Parathyroid adenoma (tissue), 2 donors: ENCODE results near the gene GDPD5.

Experiments
- H2AFZ ChIP-seq: fragments of 300-600 bp; sonication (generic); one replicate; pipeline ENCODE4 v1.7.0; 2017; ENCODE audit warnings: antibody characterized with exemption, mild to moderate bottlenecking
- H3K27ac ChIP-seq: fragments of 300-600 bp; sonication (generic); one replicate; pipeline ENCODE4 v1.7.0; 2017
- H3K27me3 ChIP-seq: fragments of 300-600 bp; sonication (generic); one replicate; pipeline ENCODE4 v1.7.0; 2017; ENCODE audit warnings: low read length; ENCODE audit not compliant: control insufficient read depth, insufficient read depth
- H3K36me3 ChIP-seq: fragments of 300-600 bp; sonication (generic); one replicate; pipeline ENCODE4 v1.7.0; 2017; ENCODE audit warnings: low read length; ENCODE audit not compliant: control insufficient read depth, insufficient read depth
- H3K4me1 ChIP-seq: fragments of 300-600 bp; sonication (generic); one replicate; pipeline ENCODE4 v1.7.0; 2017; ENCODE audit warnings: control low read depth
- H3K4me2 ChIP-seq: fragments of 300-600 bp; sonication (generic); one replicate; pipeline ENCODE4 v1.7.0; 2017; ENCODE audit warnings: low read length
- H3K4me3 ChIP-seq: fragments of 300-600 bp; sonication (generic); one replicate; pipeline ENCODE4 v1.7.0; 2017; ENCODE audit warnings: low read depth, low read length
- H3K79me2 ChIP-seq: fragments of 300-600 bp; sonication (generic); one replicate; pipeline ENCODE4 v1.7.0; 2017; ENCODE audit warnings: control low read depth
- H3K9ac ChIP-seq: fragments of 300-600 bp; sonication (generic); one replicate; pipeline ENCODE4 v1.7.0; 2017; ENCODE audit warnings: mild to moderate bottlenecking
- H3K9me3 ChIP-seq: fragments of 300-600 bp; sonication (generic); one replicate; pipeline ENCODE4 v1.7.0; 2017; ENCODE audit warnings: low read length; ENCODE audit not compliant: control insufficient read depth
- CTCF ChIP-seq: fragments of 300-600 bp; sonication (generic); IDR thresholded peaks from one replicate; pipeline ENCODE4 v1.7.0; 2017; ENCODE audit warnings: antibody characterized with exemption, mild to moderate bottlenecking
- donor health status: primary hyperparathyroidism.

Gene GDPD5

GRCh38 chr11:75445315-75445953 is 80.3 kb downstream of the GDPD5 start:
- no peak overlapping the region for H3K9ac ChIP-seq
- no peaks in the 10 kb centered on the region for H3K79me2 ChIP-seq
- no peaks in the 10 kb centered on the region for H3K36me3 ChIP-seq
- H2AFZ ChIP-seq, result no peak overlapping the region
- TF ChIP-seq CTCF, result peak; percentile 84
- H3K4me1 ChIP-seq, result no peaks in the 10 kb centered on the region
- no peaks in the 10 kb centered on the region for H3K9me3 ChIP-seq
- H3K27me3 ChIP-seq, result no peaks in the 10 kb centered on the region
- no peak overlapping the region for H3K4me2 ChIP-seq
- H3K4me3 ChIP-seq, result no peak overlapping the region
- H3K27ac ChIP-seq, result no peak overlapping the region

- H3K9me3 ChIP-seq, result no peaks in the 10 kb centered on the region
- H3K79me2 ChIP-seq, result no peaks in the 10 kb centered on the region
- H2AFZ ChIP-seq, result no peak overlapping the region
- H3K27ac ChIP-seq, result no peak overlapping the region
- no peak overlapping the region for H3K9ac ChIP-seq
- TF ChIP-seq CTCF, result no peak
- no peak overlapping the region for H3K4me3 ChIP-seq
- H3K4me1 ChIP-seq, result no peaks in the 10 kb centered on the region
- H3K4me2 ChIP-seq, result no peak overlapping the region
- no peaks in the 10 kb centered on the region for H3K36me3 ChIP-seq
- no peaks in the 10 kb centered on the region for H3K27me3 ChIP-seq
These were observed 82.7 kb downstream of the GDPD5 start for GRCh38 chr11:75443043-75443442.

GRCh38 chr11:75442161-75442885 is 83.4 kb downstream of the GDPD5 start:
- Histone ChIP-seq H3K9me3 (no peaks in the 10 kb centered on the region), H3K9ac (no peak overlapping the region), H3K4me1 (no peaks in the 10 kb centered on the region), H3K27me3 (no peaks in the 10 kb centered on the region), H3K79me2 (no peaks in the 10 kb centered on the region), H3K4me3 (no peak overlapping the region), H3K36me3 (no peaks in the 10 kb centered on the region), H2AFZ (no peak overlapping the region), H3K27ac (no peak overlapping the region), H3K4me2 (no peak overlapping the region)
- no peak for TF ChIP-seq CTCF

GRCh38 chr11:75441804-75442132 is 84.0 kb downstream of the GDPD5 start:
- H3K4me2 ChIP-seq, result no peak overlapping the region
- H3K27ac ChIP-seq, result no peak overlapping the region
- no peaks in the 10 kb centered on the region for H3K79me2 ChIP-seq
- no peaks in the 10 kb centered on the region for H3K27me3 ChIP-seq
- no peaks in the 10 kb centered on the region for H3K4me1 ChIP-seq
- no peak for TF ChIP-seq CTCF
- H3K9me3 ChIP-seq, result no peaks in the 10 kb centered on the region
- H3K9ac ChIP-seq, result no peak overlapping the region
- no peak overlapping the region for H2AFZ ChIP-seq
- H3K4me3 ChIP-seq, result no peak overlapping the region
- H3K36me3 ChIP-seq, result no peaks in the 10 kb centered on the region
